Limb (tissue), 2 donors: ENCODE measurements around the gene UBTD2.

Experiments used
- DNase-seq, 2 donors: peaks; one replicate each; pipeline ENCODE4 v3.0.0-alpha.2; 2016; ENCODE audit errors: extremely low spot score in 2 of 2

The UBTD2 gene

GRCh38 chr5:172171118-172171517 is 112.4 kb downstream of the UBTD2 start:
- no peak for DNase-seq

- DNase-seq = no peak
These were observed 113.3 kb downstream of the UBTD2 start for GRCh38 chr5:172170251-172170701.

GRCh38 chr5:172169216-172169615 is 114.3 kb downstream of the UBTD2 start:
- DNase-seq = no peak

GRCh38 chr5:172168311-172168710 is 115.3 kb downstream of the UBTD2 start:
- no peak for DNase-seq

- DNase-seq = no peak
These were observed 115.7 kb downstream of the UBTD2 start for GRCh38 chr5:172167895-172168294.

GRCh38 chr5:172166030-172166826 is 117.3 kb downstream of the UBTD2 start:
- DNase-seq = no peak

- no peak for DNase-seq
These were observed 118.1 kb downstream of the UBTD2 start for GRCh38 chr5:172165465-172165864.

- peak in 1 of 2 donors; percentile 72 for DNase-seq
These were observed 118.8 kb downstream of the UBTD2 start for GRCh38 chr5:172164769-172165212.

GRCh38 chr5:172163346-172163745 is 120.2 kb downstream of the UBTD2 start:
- no peak for DNase-seq

GRCh38 chr5:172162987-172163343 is 120.6 kb downstream of the UBTD2 start:
- DNase-seq = no peak

- DNase-seq = peak in 1 of 2 donors; percentile 40
These were observed 121.1 kb downstream of the UBTD2 start for GRCh38 chr5:172162323-172162986.

- no peak for DNase-seq
These were observed 123.1 kb downstream of the UBTD2 start for GRCh38 chr5:172160506-172160905.
